ENCODE data around the gene SLC39A5. TPM values are rescaled to one million over a fixed set of nuclear protein-coding genes. Genes with fewer than 3 reads are reported as not detected.

Gene SLC39A5, protein sequence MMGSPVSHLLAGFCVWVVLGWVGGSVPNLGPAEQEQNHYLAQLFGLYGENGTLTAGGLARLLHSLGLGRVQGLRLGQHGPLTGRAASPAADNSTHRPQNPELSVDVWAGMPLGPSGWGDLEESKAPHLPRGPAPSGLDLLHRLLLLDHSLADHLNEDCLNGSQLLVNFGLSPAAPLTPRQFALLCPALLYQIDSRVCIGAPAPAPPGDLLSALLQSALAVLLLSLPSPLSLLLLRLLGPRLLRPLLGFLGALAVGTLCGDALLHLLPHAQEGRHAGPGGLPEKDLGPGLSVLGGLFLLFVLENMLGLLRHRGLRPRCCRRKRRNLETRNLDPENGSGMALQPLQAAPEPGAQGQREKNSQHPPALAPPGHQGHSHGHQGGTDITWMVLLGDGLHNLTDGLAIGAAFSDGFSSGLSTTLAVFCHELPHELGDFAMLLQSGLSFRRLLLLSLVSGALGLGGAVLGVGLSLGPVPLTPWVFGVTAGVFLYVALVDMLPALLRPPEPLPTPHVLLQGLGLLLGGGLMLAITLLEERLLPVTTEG
- 1 to 10 TPM in 1 of 5 donors, under 1 TPM in 2, not detected in 2; 0.57 to 1.4 (median 0.58) TPM for total RNA-seq
- total RNA-seq (2013) = 0.57 TPM
- total RNA-seq = 0 to 0.85 (median 0.14) reads per million in 29 experiments

DNA sequence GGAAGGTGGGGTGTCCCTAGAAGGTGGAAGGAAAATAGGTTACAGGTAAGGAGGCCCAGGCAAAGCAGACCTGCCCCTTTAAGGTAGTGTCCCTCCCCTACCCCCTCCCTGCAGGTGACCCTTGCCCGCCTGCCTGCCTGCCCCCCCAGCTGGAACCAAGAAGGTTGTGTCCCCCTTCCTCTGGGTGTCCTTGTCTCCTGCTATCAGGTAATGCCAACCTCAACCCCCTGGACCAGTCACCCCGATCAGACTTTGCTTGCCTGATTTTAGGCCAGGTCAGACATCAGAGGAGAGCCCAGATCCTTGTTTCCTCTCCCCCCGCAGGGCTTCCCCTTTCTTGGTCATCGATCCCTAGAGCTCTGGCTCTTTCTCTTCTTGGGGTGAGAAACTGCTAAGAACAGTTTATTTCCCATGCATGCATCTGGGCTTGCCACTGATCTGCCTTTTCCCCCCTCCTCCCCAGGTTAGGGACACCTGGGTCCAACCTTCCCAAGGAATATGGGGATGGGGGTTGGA lies at the start of gene SLC39A5:
Gene SLC39A5 (plus strand): TSS at position 136 of the 516 bp plus-strand sequence. CDS start 1,224 bp downstream, outside the sequence.
- ATAC-seq (replicated peaks in 1 of 4) (no peak), DNase-seq (no peak)
- Mint-ChIP-seq H3K27ac (no peak within 1 kb of the TSS), H3K4me3 (no peak within 1 kb of the TSS), H3K27me3 (no peaks in the 10 kb centered on the region), H3K4me1 (peaks cover 5 to 7% (median 7%) of the 10 kb centered on the region in 3 donors), H3K36me3 (peaks cover 2% of the 10 kb centered on the region), H3K9me3 (no peaks in the 10 kb centered on the region)
- H3K4me1 ChIP-seq (ENCODE audit: control insufficient read depth in 1 of 2, extremely low read depth in 1 of 2, insufficient read depth in 2 of 2, low read length in 2 of 2) = peaks cover 0 to 4% of the 10 kb centered on the region in 2 experiments
- WGBS (ENCODE audit: insufficient coverage) = 67% methylated on average over 1 of the region's 4 CpGs
- no peak within 1 kb of the TSS for H3K27ac ChIP-seq (ENCODE audit: low read length)
- H3K4me3 ChIP-seq (ENCODE audit: control insufficient read depth in 1 of 2, extremely low read depth in 1 of 2, low read length in 1 of 2) = no peak within 1 kb of the TSS
- no peaks in the 10 kb centered on the region for H3K27me3 ChIP-seq (replicated peaks in 1 of 2; ENCODE audit: control insufficient read depth in 2 of 2, extremely low read depth in 1 of 2, insufficient read depth in 2 of 2, low read length in 1 of 2)
- POLR2A ChIA-PET = interaction anchor here in 1 of 2 donors (0.6 to 0.7 kb wide), 2 partner anchors 8 to 473 kb away, joined by 5 to 9 read pairs; no protein-coding TSS in a partner anchor
- H3K9me3 ChIP-seq = no peaks in the 10 kb centered on the region
- H3K36me3 ChIP-seq (ENCODE audit: control insufficient read depth in 2 of 2, extremely low read depth in 1 of 2, insufficient read depth in 1 of 2, low read length in 1 of 2) = peaks cover 0 to 4% of the 10 kb centered on the region in 2 donors
- CTCF ChIA-PET = no interaction called here

- Histone ChIP-seq H3K27me3 (replicated peaks in 1 of 2; ENCODE audit: control insufficient read depth in 2 of 2, extremely low read depth in 1 of 2, insufficient read depth in 2 of 2, low read length in 1 of 2) (no peaks in the 10 kb centered on the region), H3K4me1 (ENCODE audit: control insufficient read depth in 1 of 2, extremely low read depth in 1 of 2, insufficient read depth in 2 of 2, low read length in 2 of 2) (peaks cover 12 to 31% of the 10 kb centered on the region in 2 experiments), H3K36me3 (ENCODE audit: control insufficient read depth in 2 of 2, extremely low read depth in 1 of 2, insufficient read depth in 1 of 2, low read length in 1 of 2) (peaks cover 8 to 39% of the 10 kb centered on the region in 2 donors), H3K9me3 (no peaks in the 10 kb centered on the region), H3K4me3 (ENCODE audit: control insufficient read depth in 1 of 2, extremely low read depth in 1 of 2, low read length in 1 of 2) (no peak overlapping the region), H3K27ac (ENCODE audit: low read length) (no peak overlapping the region)
- Mint-ChIP-seq H3K27me3 (no peaks in the 10 kb centered on the region), H3K9me3 (no peaks in the 10 kb centered on the region), H3K36me3 (peaks cover 18% of the 10 kb centered on the region), H3K4me1 (peaks cover 32 to 39% (median 35%) of the 10 kb centered on the region in 3 donors), H3K4me3 (no peak overlapping the region), H3K27ac (peak overlapping the region; percentile 39 to 83)
- no CpG with 5 or more reads among the region's 2 CpGs for WGBS (ENCODE audit: insufficient coverage)
- ChIA-PET POLR2A (no interaction called here), CTCF (interaction anchor here (0.9 to 1.6 kb wide), 3 partner anchors 49 to 173 kb away, joined by 3 to 4 read pairs (median 4); partner anchors contain the start of genes ANKRD52 (in 1 of the 2) and STAT2 (in 1 of the 2))
- no peak for ATAC-seq (replicated peaks in 1 of 4)
- DNase-seq = no peak
Measured at GRCh38 chr12:56186957-56187356, 42.9 kb upstream of the SLC39A5 start.

DNA sequence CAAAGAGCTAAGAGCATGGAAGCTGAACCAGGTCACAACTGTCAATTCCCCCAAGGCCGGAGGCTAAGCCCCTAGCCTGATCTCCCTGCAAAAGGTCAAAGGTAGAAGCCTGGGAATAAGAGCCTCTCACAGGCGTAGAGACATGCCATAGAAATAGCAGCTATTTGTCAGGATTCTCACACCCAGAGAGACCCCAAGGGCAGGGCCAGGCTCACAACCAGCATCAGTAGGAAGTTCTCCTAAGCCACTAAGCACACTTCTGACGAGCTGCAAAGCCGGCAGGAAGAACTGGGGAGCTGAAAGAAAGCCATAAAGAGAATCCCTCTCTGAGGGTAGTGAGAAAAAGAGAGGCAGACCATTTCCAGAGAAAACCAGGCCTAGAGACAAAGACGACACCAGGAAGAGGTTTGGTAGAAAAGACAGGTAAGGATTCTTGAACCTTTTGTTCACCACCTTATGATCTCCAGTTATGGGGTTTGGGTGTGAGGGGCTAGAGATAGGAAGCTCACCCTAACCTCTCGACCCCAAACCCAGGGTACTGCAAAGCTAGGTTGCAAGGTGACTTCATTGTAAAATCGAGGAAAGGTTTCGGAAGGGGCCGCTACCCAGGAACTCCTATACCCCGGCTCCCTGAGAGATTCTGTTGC lies 41.6 kb upstream of the SLC39A5 start:
- H3K27ac ChIP-seq (ENCODE audit: low read length) = peak overlapping the region; percentile 74
- ATAC-seq (replicated peaks in 1 of 4) = no peak
- H3K4me3 Mint-ChIP-seq = peak overlapping the region; percentile 89 to 98 (median 96)
- WGBS (ENCODE audit: insufficient coverage) = 67% methylated on average over 1 of the region's 10 CpGs
- H3K27ac Mint-ChIP-seq = peak overlapping the region; percentile 83 to 95
- ChIA-PET POLR2A (no interaction called here), CTCF (interaction anchor here (0.5 to 3.3 kb wide), 15 partner anchors 13 to 451 kb away, joined by 3 to 54 read pairs (median 4); partner anchors contain the start of genes ZC3H10 (in 2 of the 2), ESYT1 (in 1 of the 2) and STAT2 (in 1 of the 2))
- peaks cover 12 to 31% of the 10 kb centered on the region in 2 experiments for H3K4me1 ChIP-seq (ENCODE audit: control insufficient read depth in 1 of 2, extremely low read depth in 1 of 2, insufficient read depth in 2 of 2, low read length in 2 of 2)
- H3K9me3 Mint-ChIP-seq = no peaks in the 10 kb centered on the region
- peaks cover 40 to 49% (median 42%) of the 10 kb centered on the region in 3 donors for H3K4me1 Mint-ChIP-seq
- H3K36me3 ChIP-seq (ENCODE audit: control insufficient read depth in 2 of 2, extremely low read depth in 1 of 2, insufficient read depth in 1 of 2, low read length in 1 of 2) = peaks cover 8 to 29% of the 10 kb centered on the region in 2 donors
- H3K4me3 ChIP-seq (ENCODE audit: control insufficient read depth in 1 of 2, extremely low read depth in 1 of 2, low read length in 1 of 2) = peak overlapping the region; percentile 71 to 88
- DNase-seq = peak in 2 of 35 experiments; percentile 2 to 29
- no peaks in the 10 kb centered on the region for H3K27me3 ChIP-seq (replicated peaks in 1 of 2; ENCODE audit: control insufficient read depth in 2 of 2, extremely low read depth in 1 of 2, insufficient read depth in 2 of 2, low read length in 1 of 2)
- H3K27me3 Mint-ChIP-seq = no peaks in the 10 kb centered on the region
- H3K36me3 Mint-ChIP-seq = peaks cover 17% of the 10 kb centered on the region
- H3K9me3 ChIP-seq = no peaks in the 10 kb centered on the region

DNA sequence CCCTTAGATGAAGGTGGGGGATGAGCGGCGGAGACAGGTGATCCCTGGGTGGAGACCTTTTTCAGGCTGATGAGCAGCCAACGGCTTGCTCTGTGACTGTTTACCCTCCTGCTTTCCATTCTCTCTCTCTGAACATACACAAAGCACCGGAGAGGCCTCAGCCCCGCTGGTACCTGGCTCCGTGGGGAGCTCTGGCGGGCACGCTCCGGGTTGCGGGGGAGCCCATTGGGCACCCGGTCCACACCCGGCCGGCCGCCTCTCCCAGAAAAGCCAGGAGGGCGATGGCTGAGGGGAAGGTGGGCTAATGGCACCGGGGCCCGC lies 41.1 kb upstream of the SLC39A5 start:
- peaks cover 41 to 52% (median 46%) of the 10 kb centered on the region in 3 donors for H3K4me1 Mint-ChIP-seq
- peak overlapping the region; percentile 83 to 95 for H3K27ac Mint-ChIP-seq
- no peaks in the 10 kb centered on the region for H3K9me3 Mint-ChIP-seq
- peaks cover 16% of the 10 kb centered on the region for H3K36me3 Mint-ChIP-seq
- peak in 15 of 35 experiments; percentile 2 to 38 (median 6) for DNase-seq
- ChIA-PET POLR2A (interaction anchor here (0.6 to 1.6 kb wide), 2 partner anchors 28 to 70 kb away, joined by 3 to 4 read pairs; partner anchors contain the start of gene ZC3H10 (in 1 of the 2)), CTCF (interaction anchor here (0.6 to 3.3 kb wide), 19 partner anchors 12 to 452 kb away, joined by 3 to 54 read pairs (median 7); partner anchors contain the start of genes ESYT1 (in 2 of the 2), ZC3H10 (in 2 of the 2), COQ10A (in 1 of the 2) and RNF41 (in 1 of the 2))
- peak overlapping the region; percentile 74 for H3K27ac ChIP-seq (ENCODE audit: low read length)
- peaks cover 8 to 24% of the 10 kb centered on the region in 2 donors for H3K36me3 ChIP-seq (ENCODE audit: control insufficient read depth in 2 of 2, extremely low read depth in 1 of 2, insufficient read depth in 1 of 2, low read length in 1 of 2)
- peak overlapping the region; percentile 89 to 98 (median 96) for H3K4me3 Mint-ChIP-seq
- peaks cover 12 to 31% of the 10 kb centered on the region in 2 experiments for H3K4me1 ChIP-seq (ENCODE audit: control insufficient read depth in 1 of 2, extremely low read depth in 1 of 2, insufficient read depth in 2 of 2, low read length in 2 of 2)
- H3K4me3 ChIP-seq (ENCODE audit: control insufficient read depth in 1 of 2, extremely low read depth in 1 of 2, low read length in 1 of 2) = peak overlapping the region; percentile 71 to 88
- no peaks in the 10 kb centered on the region for H3K27me3 Mint-ChIP-seq
- 0% methylated on average over 9 of the region's 17 CpGs for WGBS (ENCODE audit: insufficient coverage)
- no peaks in the 10 kb centered on the region for H3K9me3 ChIP-seq
- no peaks in the 10 kb centered on the region for H3K27me3 ChIP-seq (replicated peaks in 1 of 2; ENCODE audit: control insufficient read depth in 2 of 2, extremely low read depth in 1 of 2, insufficient read depth in 2 of 2, low read length in 1 of 2)
- ATAC-seq (replicated peaks in 1 of 4) = peak; percentile 2 to 11 (median 7)

GRCh38 chr12:56189099-56189917 lies 40.5 kb upstream of the SLC39A5 start, which contains the start of gene SMARCC2:
Gene SMARCC2, minus strand, starts transcription at chr12:56189483. Its CDS starts 22 bp downstream, at chr12:56189461.
- ATAC-seq (replicated peaks in 1 of 4) = peak; percentile 85 to 91 (median 87)
- CTCF ChIA-PET = interaction anchor here (0.6 to 3.3 kb wide), 44 partner anchors 9 to 1025 kb away, joined by 3 to 54 read pairs (median 4); partner anchors contain the start of genes ESYT1 (in 2 of the 2), ZC3H10 (in 2 of the 2), ANKRD52 (in 1 of the 2) and CNPY2 (in 1 of the 2)
- H3K4me3 Mint-ChIP-seq = peak within 1 kb of the TSS; percentile 93 to 98 (median 96)
- POLR2A ChIA-PET = interaction anchor here (0.6 to 1.6 kb wide), 6 partner anchors 27 to 71 kb away, joined by 3 to 12 read pairs (median 4); partner anchors contain the start of genes ESYT1 (in 1 of the 2), RNF41 (in 1 of the 2) and ZC3H10 (in 1 of the 2)
- Histone ChIP-seq H3K9me3 (no peaks in the 10 kb centered on the region), H3K27me3 (replicated peaks in 1 of 2; ENCODE audit: control insufficient read depth in 2 of 2, extremely low read depth in 1 of 2, insufficient read depth in 2 of 2, low read length in 1 of 2) (no peaks in the 10 kb centered on the region), H3K4me1 (ENCODE audit: control insufficient read depth in 1 of 2, extremely low read depth in 1 of 2, insufficient read depth in 2 of 2, low read length in 2 of 2) (peaks cover 12 to 31% of the 10 kb centered on the region in 2 experiments), H3K27ac (ENCODE audit: low read length) (peak within 1 kb of the TSS; percentile 86), H3K36me3 (ENCODE audit: control insufficient read depth in 2 of 2, extremely low read depth in 1 of 2, insufficient read depth in 1 of 2, low read length in 1 of 2) (peaks cover 8 to 18% of the 10 kb centered on the region in 2 donors), H3K4me3 (ENCODE audit: control insufficient read depth in 1 of 2, extremely low read depth in 1 of 2, low read length in 1 of 2) (peak within 1 kb of the TSS; percentile 71 to 88)
- H3K36me3 Mint-ChIP-seq = peaks cover 14% of the 10 kb centered on the region
- peaks cover 41 to 52% (median 46%) of the 10 kb centered on the region in 3 donors for H3K4me1 Mint-ChIP-seq
- under 1% methylated on average over 73 of the region's 93 CpGs for WGBS (ENCODE audit: insufficient coverage)
- no peaks in the 10 kb centered on the region for H3K9me3 Mint-ChIP-seq
- no peaks in the 10 kb centered on the region for H3K27me3 Mint-ChIP-seq
- DNase-seq = peak; percentile 63 to 94 (median 76)
- H3K27ac Mint-ChIP-seq = peak within 1 kb of the TSS; percentile 95 to 97

Data from T-cell (primary cell).